NCI-H460 (cell line): Measurements from ENCODE around the gene PARP12. TPM values are rescaled to one million over a fixed set of nuclear protein-coding genes. Genes with fewer than 3 reads are reported as not detected.

Experiments
- DNase-seq: peaks from one replicate; pipeline ENCODE4 v3.0.0-alpha.2; 2016; ENCODE audit warnings: low read depth; ENCODE audit errors: extremely low read depth
- total RNA-seq: library from RNA; depleted of rRNA; stranded (reverse); fragments of >200 nt; shearing (Covaris generic); gene quantifications from 2 replicates; pipeline ENCODE4 v1.2.3, GENCODE V29; 2014

PARP12 gene
- total RNA-seq, 1 experiment from 2014 or later, result 23.4 TPM

DNA sequence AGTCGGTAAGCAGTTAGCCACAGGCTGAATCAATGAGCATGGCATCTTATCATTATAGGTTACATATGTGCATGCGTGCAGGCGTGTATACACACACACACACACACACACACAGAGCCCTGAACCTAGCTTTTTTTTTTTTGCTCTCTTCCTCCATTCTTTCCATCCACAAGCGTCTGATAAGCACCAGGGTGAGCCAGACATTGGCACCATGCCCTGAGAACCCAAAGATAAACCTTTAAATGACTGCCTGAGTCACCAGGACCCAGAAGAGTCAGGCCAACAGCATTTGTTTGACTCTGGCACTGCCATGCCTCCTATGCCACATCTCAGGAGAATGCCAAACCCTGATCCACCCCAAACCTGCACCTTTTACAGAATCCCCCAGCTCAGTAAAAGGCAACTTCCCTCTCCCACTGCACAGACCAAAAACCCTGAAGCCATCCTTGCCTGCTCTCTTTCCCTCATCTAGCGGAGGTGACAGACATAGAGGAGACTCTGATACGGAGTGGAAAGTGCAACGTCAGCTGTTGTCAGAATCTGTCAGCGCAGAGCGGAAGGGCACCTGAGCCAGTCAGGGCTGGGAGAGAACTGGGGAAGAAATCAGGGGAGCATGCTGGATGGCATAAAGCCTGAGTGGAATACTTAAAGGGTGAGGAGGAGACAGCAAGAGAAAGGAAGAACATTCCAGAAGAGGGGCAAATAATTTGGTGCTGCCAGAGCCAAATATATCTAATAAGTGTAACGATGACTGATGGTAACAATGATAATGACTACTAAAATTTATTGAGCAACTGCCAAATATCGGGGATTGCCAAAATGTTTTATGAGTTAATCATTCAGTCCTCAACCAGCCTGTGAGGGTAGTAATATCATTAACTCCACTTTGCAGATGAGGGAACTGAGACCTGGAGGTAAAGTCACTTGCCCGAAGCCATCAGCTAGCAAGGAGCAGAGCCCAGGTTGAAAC, 3.2 kb downstream of the PARP12 start:
- DNase-seq, result no peak

DNA sequence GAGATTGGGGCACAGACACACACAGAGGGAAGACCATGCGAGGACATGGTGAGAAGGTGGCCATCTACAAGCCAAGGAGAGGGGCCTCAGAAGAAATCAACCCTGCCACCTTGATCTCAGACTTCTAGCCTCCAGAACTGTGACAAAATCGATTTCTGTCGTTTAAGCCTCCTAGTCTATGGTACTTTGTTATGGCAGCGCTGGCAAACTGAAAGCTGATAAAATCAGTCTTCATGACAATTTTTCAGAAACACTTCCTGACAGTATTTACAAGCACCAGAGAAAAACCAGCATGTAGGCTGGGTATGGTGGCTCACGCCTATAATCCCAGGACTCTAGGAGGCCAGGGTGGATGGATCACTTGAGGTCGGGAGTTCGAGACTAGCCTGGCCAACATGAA, 4.2 kb downstream of the PARP12 start:
- no peak for DNase-seq

DNA sequence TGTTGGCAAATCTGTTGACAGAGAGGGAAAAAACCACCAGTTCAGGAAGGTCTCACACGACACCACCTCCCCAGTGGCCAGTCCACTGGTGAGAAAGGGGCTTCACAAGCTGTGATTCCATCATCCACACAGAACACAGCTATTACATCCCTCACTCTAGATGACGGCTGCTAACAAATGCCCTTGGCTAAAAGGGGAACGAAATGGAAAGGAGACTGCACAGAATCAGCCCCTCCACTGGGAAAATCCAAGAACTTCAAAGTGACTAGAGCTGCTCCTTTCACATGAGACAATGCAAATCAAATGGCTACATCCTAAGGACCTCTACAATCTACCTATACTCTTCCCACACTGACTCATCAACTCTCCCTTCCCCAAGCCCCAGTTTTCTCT, 5.6 kb downstream of the PARP12 start:
- DNase-seq, result no peak

DNA sequence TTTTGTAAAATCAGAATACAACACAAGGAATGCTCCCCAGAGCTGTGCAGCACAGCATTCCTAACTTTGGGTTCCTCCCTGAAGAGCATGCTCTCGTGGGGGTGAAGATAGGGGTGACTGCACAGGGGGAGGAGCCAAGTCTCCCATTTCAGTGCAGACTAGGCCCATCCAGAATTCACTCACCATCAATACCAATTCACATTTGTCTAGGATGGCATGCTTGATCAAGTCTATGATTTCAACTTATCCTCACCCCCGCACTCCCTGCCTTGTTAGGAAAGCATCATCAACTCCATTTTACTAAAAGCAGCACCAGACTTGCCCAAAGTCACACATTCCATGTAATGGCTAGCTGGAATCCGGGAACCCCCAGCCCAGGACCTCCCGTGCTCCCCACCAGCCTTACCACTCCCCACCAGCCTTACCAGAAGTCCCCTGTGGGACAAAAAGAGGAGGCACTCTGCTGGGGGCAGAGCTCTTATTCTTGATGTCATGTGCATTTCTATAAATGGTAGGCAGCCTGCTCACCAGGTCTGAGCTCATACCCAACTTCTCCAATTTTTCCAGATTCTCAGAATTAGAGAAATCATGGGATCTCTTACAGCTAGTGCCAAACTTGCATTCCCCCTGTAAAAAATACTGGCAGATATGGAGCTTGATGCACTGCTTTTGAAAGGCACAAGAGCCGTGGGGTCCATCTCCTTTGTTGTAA, 6.2 kb downstream of the PARP12 start:
- DNase-seq, result no peak

DNA sequence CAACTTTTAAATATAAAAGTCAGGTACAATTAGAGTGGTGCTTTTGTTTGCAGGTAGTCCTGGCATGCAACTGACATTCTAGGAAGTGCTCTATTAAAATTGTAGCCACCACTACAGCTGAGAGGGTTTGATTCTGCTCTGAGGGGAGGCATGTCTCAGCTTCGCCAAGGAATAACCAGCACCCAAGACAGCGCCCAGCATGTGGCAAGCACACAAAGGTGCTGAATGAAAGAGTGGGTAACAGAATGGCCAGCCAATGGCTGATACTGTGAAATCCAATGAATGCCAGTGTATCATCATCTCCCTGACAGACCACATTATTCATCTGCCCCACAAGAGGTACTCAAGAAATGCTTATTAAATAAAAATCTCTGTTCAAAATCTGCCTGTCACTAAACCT, 6.9 kb downstream of the PARP12 start:
- DNase-seq, result no peak

DNA sequence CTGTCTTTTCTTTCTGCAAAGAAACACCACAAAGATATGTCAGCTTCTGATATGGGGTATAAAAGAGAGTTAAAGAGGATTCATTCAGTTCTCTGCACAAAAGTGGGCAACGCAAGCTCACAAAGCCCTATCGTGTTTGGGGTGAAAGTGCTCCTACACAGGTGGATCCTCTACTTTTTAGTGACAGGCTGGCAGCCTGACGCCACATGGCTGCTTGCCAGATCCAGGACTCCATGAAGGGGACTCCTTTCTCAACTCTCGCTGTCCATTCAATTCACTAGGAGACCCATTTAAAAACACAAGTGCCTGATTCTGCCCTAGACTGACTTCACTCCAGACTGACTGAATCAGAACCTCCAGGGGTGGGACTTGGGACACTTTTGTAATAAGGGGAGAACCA, 8.0 kb downstream of the PARP12 start:
- DNase-seq, result no peak

DNA sequence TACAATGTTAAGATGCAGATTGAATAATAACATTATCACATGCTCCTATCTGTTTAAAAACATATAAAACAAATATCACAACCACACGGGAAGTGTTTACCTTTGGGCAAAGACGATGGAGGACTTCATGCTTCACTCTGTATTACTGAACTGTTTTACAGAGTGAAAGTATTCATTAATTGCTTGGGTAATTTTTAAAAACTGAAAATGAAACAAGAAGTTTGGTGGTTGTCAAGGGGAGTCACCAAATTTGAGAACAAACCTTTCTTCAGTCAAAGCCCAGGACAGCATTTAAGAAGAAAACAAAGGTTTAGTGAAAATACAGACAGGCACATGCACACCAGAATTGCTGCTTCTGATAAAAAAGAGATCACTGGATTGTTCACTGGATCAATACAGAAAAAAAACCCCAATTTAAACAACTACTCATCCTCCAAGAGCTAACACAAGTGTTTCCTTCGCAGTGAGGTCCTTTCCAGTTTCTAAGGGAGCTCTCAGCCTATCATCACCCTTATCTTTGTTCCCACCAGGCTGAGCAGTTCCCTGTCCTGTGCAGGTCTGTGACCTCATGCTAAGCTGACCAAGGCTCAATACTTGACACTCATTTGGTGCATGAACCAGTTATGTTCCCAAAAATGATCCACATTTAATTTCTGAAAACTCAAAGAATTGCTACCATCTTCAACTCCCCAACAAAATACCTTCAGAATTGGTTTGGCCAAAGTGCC, 8.8 kb downstream of the PARP12 start:
- DNase-seq, result no peak

DNA sequence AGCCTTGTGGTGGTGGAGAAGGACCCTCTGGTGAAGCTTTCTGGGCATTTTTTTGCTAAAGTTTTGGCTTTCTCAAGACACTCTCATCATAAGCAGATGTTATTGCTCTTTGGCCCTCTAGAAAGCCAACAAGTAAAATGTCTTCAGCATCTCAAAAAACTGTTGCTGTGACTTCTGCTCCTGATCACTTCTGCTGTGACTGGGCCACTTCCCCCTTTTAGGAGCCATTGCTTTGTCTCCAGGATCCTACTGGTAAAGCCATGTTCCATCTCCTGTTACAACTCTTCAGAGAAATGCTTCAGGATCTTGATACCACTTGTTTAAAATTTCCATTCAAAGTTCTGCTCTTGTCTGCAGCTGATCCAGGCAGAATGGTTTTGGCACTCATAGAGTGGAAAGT, 10.9 kb downstream of the PARP12 start:
- no peak for DNase-seq

DNA sequence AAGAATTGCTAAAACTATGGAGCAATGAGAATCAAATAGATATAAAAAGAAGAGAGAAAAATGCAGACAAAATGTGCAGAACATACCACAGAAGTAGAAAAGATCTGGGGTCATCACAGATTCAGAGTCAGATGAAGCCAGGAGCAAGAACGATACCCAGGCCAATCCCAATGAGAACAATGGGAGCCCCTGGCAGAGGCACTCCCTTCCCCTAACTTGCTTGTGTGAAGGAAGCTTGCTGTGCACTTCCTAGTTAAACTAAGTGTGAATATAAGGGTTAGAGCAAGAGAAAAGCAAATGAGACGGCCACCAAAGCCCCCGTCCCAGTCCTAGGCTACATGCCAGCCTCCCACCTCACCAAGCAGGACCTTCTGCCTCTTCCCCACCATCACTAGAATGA, 12.7 kb downstream of the PARP12 start:
- no peak for DNase-seq

DNA sequence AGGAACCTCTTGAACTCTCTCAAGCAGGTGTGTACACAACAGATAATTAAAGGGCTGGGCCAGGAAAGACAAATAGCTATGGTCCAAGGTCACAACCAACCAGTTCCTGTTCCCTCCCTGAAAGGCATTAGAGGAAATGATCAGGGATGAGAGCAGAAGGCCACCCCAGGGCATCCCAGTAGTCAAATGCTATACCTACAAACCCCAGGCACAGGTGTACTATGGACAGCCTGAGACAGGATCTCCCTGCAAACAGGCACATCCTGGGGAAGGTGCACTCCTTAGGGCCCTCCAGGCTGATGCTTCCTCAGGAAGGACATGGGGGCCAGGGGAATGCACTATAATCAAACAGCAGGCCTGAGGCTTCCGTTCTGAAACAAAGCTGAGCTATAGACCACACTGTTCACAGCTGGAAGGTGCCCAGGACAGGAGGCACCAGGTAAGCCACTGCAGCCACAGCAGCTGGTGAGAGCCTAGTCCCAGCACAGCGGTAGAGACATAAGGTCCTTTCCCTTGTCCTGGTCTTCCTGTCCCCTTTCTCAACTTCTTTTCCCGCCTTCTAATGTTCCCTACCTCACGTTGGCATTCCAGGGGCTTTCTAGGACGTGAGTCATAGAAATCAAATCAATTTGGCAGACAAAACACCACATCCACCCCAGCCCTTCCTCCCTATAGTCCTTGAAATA, 13.3 kb downstream of the PARP12 start:
- DNase-seq, result no peak

DNA sequence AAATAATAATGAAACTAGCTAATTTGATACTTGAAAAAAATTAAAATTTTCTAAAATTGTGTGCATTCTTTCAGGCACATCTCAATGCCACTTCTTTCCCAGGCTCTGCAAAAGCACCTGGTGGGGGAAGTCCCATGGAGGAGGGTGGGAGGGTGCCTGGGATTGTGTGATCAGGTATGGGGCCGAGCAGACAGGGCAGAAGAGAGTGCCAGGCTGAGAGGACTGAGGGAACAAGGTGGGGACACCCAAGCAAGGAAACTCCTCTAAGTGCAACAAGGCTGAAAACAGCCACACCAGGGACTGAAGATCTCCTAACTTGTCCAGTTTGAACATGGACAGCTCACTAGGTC, 13.8 kb downstream of the PARP12 start:
- no peak for DNase-seq

DNA sequence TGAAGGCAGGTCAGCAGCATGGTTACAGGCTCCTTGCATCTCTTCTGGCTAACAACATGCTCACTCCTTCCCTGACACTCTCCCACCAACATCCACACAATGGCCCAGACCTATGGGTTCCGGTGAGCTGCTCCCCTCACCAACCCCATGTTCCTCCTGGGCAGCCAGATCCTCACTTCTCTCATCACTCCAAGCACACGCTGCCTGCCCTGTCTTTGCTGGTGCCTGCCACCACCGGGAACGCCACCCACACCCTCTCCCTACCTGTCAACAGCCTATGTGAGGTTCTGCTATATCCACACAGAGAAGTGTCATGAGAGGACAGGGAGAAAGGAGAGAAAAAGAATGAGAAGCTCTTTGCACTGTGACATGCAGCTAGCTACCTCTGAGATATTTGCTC, 14.6 kb downstream of the PARP12 start:
- DNase-seq, result no peak

DNA sequence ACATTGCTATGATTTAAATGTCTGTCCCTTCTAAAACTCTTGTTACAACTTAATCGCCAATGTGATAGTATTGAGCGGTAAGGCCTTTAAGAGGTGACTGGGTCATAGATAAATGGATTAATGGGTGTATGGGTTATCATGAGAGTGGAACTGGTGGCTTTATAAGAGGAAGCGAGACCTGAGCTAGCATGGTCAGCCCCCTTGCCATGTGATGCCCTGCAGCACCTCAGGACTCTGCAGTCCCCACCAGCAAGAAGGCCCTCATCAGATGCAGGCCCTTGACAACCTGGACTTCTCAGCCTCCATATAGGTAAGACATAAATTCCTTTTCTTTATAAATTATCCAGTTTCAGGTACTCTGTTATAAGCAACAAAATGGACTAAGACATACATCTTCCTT, 15.6 kb downstream of the PARP12 start:
- no peak for DNase-seq

DNA sequence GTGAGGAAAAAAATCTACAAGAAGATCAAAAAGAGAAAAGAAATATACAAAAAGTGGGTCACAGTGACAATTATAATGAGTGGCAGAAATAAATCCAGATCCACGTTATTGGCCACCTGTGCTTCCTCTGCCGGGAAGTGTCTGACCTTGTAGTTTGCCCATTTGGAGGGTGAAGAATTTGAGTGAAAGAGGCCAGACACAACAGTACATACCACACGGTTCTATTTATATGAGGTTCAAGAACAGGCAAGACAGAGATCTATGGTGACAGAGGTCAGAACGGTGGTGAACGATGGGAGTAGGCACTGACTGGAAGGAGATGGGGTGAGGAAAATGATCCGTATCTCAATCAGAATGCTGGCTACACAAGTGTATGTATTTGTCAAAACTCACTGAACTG, 17.1 kb downstream of the PARP12 start:
- DNase-seq, result no peak

DNA sequence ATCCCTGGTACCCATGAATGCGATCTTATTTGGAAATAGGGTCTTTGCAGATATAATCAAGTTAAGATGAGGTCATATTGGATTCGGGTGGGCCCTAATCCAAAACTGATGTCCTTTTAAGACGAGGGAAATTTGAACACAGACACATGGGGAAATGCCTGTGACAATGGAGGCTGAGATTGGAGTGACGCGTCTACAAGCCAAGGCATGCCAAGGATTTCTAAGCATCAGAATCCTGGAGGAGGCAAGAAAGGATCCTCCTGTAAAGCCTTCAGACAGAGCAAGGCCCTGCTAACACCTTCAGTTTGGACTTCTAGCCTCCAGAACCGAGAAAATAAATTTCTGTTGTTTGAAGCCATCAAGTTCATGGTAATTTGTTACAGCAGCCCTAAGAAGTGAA, 18.5 kb downstream of the PARP12 start:
- no peak for DNase-seq

DNA sequence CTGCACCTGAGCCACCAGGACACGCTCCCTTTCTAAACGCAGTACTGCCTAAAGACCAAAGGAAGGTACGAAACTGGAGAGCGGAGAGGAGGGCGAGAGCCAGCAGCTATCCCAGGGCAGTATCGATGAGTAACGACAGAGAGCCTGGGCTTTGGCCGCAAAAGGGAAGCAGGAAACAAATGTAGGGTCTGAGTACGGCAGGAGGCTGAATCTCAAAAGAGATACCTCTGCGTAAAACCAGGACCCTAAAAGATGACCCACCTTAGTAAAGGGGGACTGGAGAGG, 20.4 kb downstream of the PARP12 start:
- DNase-seq, result no peak

DNA sequence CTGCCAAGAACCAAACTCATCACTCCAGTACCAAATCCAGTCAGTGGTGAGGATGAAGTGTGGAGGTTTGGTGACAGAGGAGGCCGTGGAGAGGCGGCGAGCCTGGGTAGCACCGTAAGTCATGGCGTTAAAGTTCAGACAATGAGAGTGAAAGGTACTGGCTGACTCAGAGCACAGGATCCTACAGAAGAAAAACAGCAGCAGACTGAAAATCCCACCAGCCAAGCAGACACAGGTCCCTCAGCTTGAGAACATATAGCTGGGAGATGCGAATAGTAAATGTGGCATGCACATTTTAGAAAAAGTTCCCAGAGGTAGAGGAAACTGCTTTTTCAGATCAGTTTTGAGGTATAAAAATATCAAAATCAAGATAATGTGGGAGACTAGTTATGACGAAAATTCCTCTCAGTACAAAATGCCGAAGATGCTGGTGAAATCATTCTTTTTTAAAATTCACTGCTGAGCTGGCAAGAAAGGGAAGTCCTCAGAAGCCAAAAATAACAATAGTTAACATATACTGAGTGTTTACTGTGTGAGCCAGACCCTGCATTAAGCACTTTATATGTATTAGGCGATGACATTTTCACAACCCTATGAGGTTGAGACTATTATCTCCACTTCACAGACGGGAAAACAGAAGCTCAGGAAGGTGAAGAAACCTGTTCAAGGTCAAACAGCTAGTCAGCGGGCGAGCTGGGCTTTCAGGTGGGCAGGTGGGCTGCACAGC, 20.9 kb downstream of the PARP12 start:
- DNase-seq, result no peak

DNA sequence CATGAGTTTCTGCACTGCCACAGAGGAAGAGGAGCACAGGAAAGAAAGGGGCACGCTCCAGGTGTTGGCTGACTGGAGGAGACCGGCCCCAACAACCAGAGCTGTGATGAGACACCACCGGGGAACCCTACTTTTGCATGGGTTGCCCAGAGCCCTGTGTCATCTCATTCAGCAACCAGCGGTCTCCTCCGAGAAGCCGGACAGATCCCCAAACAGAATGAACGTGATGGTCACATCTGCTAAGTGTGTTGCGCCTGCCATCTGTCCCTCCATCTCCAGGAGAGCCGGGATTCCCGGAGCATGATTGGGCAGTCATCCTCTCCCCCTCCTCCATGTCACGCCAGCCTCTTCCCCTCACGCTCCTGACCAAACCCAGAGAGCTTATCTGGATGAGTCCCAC, 22.9 kb downstream of the PARP12 start:
- no peak for DNase-seq

DNA sequence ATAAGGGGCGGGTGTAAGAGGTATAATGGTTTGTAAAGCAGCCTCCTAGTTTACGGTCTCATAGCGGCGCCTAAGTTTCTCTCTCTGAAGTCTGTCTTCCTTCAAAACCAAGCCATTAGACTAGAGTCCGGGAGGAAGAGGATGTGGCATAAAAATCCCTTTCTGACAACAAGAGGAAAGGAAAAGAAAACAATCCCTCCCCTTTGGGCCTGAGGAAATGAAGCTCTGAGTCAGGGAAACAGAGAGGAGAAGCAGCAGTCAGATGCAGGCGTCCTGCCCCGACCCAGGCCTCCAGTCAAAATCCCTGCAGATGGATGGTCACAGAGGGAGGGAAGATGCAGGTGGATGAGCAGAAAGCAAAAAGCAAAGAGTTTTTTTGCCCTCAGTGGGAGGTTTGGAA, 23.7 kb downstream of the PARP12 start:
- no peak for DNase-seq

DNA sequence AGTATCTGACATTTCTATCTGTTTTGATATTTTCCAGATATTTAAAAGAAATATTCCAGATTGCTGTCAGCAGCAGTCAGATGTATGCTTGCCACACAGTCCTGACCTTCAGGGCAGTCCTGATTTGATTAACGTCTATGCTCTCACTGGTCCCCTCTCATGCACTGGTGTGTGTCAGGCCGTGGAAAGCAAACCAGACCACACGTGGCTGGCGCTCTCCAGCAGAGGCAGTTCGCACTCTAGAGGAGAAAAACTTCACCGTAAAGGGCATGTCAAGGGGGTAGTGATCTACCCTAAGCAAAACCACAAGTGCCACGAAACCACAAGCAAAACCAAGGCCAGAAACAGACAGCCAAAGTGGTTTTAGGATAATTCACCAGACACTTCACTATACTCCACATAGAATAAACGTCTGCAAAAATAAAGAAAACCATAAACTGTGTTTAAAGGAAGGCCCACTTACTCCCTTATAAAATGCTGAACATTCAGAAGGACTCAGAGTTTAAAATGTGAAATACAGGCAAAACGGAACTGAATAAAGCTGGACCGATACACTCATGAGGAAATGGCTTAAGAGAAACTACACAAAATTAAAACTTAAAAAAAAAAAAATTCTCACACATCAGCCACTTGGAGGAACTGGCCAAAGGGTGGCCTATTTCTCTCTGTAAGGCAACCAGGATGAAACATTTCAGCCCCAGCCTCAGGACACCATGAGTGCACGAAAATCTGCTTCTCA, 26.4 kb downstream of the PARP12 start:
- DNase-seq, result no peak
